RWPE1 (cell line): ENCODE measurements around the gene G3BP2.

Experiments
- CTCF ChIA-PET: fragments of 350-600 bp; sonication (Branson Sonifier 250); formaldehyde crosslinking; extraction: SDS; loops from one replicate; lab custom pipeline; 2021; lab: Yijun Ruan, JAX
- POLR2A ChIA-PET: fragments of 400-600 bp; formaldehyde crosslinking; extraction: SDS; loops from one replicate; lab custom pipeline; 2020; ENCODE audit warnings: antibody characterized with exemption; ENCODE audit not compliant: low non-redundant PET; lab: Yijun Ruan, JAX
- DNase-seq: peaks from one replicate; pipeline ENCODE4 v3.0.0; 2012; ENCODE audit warnings: low spot score
- H3K27ac ChIP-seq: fragments of 450-650 bp; 2 replicates; pipeline ENCODE4 v1.5.1; 2017
- CTCF ChIP-seq: fragments of 450-650 bp; conservative IDR thresholded peaks from 2 replicates; pipeline ENCODE4 v1.5.1; 2017; ENCODE audit warnings: low read depth, mild to moderate bottlenecking

G3BP2 gene

GRCh38 chr4:75686346-75686745 is 13.1 kb upstream of the G3BP2 start:
- no peak overlapping the region for H3K27ac ChIP-seq
- TF ChIP-seq CTCF: no peak
- no peak for DNase-seq
- ChIA-PET CTCF (no interaction called here), POLR2A (no interaction called here)

- ChIA-PET CTCF (interaction anchor here (0.6 kb wide), 1 partner anchor 1041 kb away, joined by 4 read pairs; no protein-coding TSS in a partner anchor), POLR2A (no interaction called here)
- no peak for TF ChIP-seq CTCF
- DNase-seq: no peak
- H3K27ac ChIP-seq: no peak overlapping the region
These were observed 12.5 kb upstream of the G3BP2 start for GRCh38 chr4:75685546-75686189.

GRCh38 chr4:75683482-75684155 is 10.4 kb upstream of the G3BP2 start:
- POLR2A ChIA-PET: no interaction called here
- CTCF ChIA-PET: no interaction called here
- no peak for TF ChIP-seq CTCF
- no peak overlapping the region for H3K27ac ChIP-seq
- DNase-seq: no peak

DNA sequence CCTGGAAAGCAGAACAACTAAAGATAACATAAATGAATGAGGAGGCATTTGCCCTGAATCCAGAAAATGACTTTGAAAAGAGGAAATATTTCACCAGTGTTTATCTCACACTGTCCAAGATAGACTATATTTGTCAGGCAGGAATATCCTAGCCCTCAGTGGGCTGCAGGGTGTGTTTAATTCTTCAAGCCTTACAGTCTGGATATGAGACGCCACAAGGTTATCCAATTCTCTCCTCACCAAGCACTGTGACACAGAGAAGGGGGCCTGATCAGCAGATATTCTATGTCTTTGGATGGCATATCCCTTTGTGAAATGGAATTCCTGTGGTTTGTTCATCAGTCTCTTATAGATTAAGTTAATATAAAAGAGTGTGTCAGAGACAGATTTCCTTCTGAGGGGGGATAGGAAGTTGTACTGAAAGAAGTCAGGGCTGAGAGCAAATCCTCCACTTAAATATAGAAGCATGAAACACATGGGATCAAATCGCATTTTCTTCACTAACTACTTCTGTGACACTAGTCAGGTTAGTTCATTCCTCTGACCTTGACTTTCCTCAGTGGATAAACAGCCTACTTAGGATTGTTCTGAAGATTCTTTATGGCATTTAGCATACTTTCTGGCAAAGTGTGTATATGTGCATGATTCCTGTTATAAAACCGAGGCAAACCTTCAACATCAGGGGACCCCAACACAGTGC is 6.8 kb upstream of the G3BP2 start:
- POLR2A ChIA-PET: no interaction called here
- no peak for TF ChIP-seq CTCF
- no peak for DNase-seq
- CTCF ChIA-PET: no interaction called here
- H3K27ac ChIP-seq: no peak overlapping the region

DNA sequence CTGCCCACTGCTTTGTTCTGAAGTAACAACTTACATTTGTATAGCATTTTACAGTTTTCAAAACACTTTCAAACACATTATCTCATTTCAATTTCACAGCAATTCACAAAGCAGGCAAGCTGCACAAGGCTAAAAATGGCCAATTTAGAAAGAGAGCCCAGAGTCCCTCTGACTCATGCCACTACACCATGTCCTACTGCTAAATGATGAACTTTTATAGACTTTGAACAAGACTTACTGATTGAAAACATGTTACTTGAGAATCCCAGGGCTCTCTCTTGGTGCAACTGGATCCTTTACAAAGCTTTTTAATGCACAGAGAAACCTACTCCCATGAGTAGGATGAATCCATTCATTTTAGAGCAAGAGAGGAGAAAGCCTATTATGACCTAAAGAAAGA is 5.8 kb upstream of the G3BP2 start:
- no peak for TF ChIP-seq CTCF
- ChIA-PET CTCF (no interaction called here), POLR2A (no interaction called here)
- no peak for DNase-seq
- H3K27ac ChIP-seq: no peak overlapping the region

DNA sequence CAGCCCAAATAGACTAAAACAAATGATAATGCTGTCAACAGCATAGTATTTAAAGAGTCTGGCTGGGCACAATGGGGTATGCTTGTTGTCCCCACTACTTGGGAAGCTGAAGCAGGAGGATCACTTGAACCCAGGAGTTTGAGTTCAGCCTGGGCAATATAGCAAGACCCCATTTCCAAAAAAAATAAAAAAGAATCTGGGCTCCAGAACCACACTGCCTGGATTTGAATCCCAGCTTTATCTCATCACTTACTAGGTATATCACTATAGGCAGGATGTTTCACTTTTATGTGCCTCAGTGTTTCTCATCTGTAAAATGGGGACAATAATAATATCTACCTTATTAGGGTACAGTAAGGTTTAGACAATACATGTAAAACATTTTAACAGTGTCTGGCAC is 5.3 kb upstream of the G3BP2 start:
- POLR2A ChIA-PET: no interaction called here
- CTCF ChIA-PET: no interaction called here
- no peak for DNase-seq
- no peak overlapping the region for H3K27ac ChIP-seq
- no peak for TF ChIP-seq CTCF
